Glomerular endothelial cell (primary cell): Measurements from ENCODE around the gene ST3GAL4. TPM values are rescaled to one million over a fixed set of nuclear protein-coding genes. Genes with fewer than 3 reads are reported as not detected.

ENCODE experiments used
- DNase-seq: peaks from one replicate; pipeline ENCODE4 v3.0.0-alpha.2; 2011; ENCODE audit warnings: low read depth, low spot score; ENCODE audit errors: extremely low read depth
- total RNA-seq: library from RNA; depleted of rRNA; stranded (reverse); fragments of >200 nt; gene quantifications from 2 replicates; pipeline ENCODE4 v1.2.3, GENCODE V29; 2015

Gene ST3GAL4
- total RNA-seq, 1 donor from 2014 or later, result 36.6 TPM

DNA sequence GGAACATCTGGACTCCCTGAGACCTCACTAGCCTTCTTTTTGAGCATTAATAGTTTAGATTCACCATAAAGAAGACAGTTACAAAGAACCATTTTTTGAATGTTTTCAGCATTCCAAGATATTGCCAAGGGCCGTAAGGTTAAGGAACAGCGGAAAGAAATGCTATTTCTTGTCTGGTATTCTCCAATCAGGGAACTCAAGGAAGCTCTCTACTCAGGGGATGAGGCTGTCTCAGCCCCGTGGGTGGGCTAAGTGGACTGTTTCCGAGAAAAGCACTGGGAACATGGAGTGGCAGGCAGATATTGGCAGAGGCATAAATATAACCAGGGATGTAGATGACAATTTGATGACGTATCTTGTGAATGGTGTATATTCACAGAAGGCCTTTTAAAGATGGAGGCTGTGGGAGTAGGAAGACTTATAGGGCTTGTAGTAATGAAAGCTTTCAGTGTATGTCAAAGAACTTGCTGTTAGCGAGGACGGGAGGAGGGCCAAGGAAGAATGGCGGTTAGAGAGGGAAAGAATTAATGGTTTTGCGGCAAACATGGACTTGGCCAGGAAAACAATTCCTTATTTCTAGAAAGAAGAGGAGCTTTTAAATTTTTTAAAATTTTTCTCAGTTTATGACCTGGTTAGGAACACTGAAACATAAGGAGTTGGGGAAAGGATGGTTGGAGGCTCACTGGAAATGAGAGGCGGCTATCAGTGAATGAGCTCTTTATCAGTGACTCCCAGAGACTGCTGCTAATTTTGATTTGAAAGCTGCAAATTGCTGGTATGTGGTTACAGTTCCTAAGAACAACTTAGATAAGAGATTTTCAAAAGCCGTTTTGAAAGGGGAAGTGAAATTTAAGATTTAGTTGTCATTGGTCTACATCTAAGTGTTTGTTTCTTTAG is 64.6 kb downstream of the ST3GAL4 start:
- DNase-seq, result no peak

DNA sequence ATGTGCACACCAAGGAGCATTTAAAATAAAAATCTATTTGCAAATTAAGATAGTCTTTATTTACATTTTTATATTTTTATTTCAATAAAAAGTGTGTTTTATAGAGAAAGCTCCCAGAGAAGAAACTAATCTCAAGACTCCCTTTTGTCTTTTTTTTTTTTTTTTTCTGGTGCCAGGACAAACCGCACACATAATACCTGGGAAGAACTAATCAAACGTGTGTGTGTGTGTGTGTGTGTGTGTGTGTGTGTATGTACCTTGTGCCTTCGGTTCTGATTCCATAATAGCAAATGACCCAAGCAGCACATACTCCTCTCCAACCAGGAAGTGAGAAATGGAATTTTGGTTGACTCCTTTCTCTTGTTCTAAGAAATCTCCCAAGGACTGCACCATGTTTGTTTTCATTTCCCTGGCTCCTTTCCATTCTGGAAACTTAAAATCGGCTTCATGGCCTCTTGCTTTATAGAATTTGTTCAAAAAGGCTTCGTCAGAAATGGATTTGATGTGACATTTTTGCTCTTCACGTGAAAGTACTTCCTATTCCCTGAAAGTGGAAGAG is 65.3 kb downstream of the ST3GAL4 start:
- no peak for DNase-seq

DNA sequence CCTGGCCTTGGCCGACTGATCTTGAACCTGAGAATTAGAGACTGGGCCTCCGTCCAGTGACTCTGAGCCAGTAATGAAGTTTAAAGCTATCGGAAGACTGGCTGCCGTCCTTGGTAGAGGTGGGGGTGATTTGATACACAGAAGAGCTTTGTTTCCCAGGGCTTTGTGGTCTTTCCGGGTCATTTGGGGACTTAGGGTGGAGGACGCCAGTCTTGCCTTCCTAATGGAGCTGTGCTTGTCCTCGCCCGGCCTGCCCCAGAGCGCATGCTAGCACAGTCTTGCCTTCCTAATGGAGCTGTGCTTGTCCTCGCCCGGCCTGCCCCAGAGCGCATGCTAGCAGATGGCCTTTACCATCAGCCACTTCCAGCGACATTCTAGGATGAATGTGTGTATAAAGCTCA is 65.8 kb downstream of the ST3GAL4 start:
- no peak for DNase-seq

DNA sequence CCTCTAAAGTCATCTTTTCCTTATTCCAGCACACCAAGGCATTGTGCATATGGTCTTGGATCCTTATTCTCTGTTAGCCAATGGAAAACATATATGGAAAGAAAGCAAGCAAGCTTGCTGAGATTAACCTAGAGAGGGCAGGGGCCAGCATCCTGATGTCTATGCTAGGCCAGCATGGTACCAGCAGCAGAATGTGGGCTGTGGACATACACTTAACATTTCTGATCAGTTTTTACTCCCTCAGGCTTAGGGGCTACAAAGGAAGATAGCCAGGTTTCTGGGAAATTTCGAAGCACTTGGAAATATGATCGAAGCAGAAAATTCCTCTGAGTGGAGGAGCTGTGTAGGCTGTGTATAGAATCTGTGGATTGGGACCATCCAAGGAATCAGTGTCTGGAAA is 67.0 kb downstream of the ST3GAL4 start:
- no peak for DNase-seq

DNA sequence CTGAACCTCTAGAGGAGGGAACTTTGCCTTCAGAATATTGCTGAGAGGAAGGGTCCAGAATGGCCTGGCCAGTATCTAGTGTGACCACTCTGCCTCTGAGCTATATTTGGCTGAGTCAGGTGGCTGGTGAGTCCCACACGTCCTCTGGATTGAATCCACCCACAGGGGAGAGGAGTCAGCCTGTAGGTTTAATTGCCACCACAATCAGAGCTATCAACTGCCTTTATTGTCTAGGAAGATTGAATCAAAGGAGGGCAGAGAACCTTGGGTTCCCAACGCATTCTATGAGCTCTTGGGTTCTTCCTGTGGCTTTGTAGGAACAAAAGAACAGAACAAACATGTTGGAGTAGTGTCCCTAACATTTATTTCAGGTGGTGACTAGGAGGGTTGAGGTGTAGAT is 67.7 kb downstream of the ST3GAL4 start:
- no peak for DNase-seq

DNA sequence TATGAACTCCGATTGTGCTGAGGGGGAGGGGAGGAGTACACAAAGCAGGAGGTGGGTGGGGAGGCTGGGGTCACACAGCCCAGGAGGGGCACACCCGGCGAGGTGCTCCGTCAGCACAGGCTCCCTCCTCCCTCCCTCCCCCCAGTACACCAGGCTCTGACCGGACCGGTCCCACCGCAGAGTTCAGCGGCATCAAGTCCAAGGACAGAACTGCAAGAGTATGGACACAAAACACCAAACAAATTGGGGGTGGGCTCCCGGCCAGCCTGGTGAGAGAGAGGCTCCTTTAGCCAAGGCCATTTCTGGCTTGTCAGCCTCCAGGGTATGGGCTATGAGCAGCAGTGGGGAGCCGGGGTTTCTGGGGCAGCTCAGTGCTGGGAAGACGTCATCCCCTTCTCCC is 68.3 kb downstream of the ST3GAL4 start:
- DNase-seq, result no peak

DNA sequence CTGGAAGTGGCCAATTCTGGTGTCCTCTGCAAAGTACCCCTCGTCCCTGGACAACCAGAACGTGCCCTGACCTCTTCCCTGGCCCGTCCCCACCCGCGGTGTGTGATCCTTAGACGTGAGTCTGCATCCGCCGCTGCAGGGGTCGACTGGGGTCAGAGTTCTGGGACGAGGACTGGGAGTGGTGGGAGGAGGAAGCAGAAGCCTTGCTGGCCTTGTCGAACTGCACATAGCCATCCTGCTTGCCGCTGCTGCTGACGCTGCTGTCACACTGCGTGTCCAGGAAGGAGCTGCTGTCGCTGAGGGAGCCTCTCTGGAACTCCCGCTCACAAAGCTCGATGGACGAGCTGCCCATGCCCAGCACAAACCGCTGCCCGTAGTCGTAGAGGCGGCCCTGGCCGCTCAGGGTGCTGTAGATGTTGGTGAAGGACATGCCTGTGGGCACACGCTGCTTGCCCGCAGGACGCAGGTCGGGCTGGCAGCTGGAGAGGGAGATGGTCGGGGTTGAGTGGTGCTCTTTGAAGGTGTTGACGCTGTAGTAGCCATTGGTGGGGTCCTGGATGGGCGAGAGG is 69.1 kb downstream of the ST3GAL4 start:
- DNase-seq, result no peak

DNA sequence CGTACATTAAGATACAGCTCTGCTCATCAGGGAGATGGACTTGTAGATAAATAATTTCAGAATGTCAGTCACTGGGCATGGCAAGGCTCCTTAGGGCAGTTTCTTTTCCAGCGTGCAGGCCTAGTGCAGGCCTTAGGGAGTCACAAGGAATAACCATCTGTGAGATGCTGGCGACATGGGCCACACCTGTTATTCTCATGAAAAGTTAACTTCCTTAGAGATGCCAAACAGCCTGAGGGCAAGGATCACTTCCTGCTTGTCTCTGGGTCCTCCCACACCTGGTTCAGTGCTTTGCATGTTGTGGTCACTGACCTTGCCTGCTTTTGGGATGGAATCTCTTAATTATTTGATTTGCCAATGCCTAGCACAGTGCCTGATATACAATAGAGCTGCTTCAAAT is 70.6 kb downstream of the ST3GAL4 start:
- no peak for DNase-seq

- DNase-seq, result no peak
Observed at GRCh38 chr11:126426820-126427749, 71.6 kb downstream of the ST3GAL4 start.

- no peak for DNase-seq
Observed at GRCh38 chr11:126430581-126431335, 75.3 kb downstream of the ST3GAL4 start.

DNA sequence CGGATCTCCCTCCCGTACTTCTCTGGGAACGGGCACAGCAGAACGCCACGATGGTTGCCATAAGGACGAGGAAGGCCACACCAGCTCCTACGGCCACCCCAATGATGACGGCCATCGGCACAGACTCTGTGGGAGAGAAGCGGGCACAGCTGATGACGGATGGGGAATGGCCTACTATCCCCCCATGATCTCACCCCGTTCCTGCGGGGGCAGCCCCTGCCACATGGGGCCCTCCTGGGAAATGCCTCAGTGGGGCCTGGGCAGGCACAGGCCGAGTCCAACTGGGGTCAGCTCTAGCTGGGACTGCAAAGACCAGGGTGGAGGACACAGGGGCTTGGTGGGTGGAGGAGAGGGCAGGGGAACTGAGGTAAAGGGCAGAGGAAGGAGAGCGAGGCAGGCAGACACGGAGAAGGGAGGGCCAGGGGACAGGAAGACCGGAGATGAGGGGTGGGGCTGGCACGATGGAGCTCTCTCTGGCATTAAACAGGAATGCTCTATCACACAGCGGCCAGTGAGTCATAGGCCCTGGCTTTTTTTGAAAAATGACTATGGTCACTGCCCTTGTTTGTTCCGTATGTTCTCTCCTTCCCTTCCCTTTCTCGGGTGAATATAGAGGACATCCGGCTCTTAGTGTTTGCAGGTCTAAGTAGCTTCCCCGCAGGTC is 76.0 kb downstream of the ST3GAL4 start:
- DNase-seq, result peak; percentile 33

- DNase-seq, result no peak
Observed at GRCh38 chr11:126432065-126432461, 76.6 kb downstream of the ST3GAL4 start.

GRCh38 chr11:126432525-126432924 is 77.0 kb downstream of the ST3GAL4 start:
- DNase-seq, result no peak

DNA sequence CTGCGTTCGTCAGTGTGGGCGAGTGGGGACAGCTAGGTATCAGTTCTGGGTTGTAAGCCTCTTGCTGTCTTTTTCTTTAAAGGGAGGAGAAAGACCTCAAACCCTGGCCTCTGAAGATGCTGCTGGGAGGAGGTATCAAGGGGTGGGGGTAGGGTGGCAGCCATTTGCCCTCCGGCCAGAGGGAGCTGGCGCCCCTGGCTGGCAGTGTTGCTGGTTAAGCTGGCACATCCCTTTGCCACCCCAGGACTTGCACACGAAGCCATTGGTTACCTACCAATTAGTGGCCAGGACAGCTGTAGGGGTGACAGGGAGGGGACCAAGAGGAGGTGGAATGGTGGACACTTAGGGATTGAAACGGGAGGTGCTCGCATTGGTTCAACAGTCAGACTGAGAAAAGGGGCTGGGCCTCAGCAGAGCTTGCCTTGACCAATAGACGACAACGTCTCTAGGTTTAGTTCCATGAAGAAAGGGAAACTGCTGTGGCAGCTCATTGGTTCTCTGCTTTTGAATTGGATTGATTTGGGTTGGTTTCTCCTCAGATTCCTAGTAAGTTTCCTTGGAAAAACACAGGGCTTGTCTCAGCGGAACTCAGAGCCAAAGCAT is 77.9 kb downstream of the ST3GAL4 start:
- no peak for DNase-seq

DNA sequence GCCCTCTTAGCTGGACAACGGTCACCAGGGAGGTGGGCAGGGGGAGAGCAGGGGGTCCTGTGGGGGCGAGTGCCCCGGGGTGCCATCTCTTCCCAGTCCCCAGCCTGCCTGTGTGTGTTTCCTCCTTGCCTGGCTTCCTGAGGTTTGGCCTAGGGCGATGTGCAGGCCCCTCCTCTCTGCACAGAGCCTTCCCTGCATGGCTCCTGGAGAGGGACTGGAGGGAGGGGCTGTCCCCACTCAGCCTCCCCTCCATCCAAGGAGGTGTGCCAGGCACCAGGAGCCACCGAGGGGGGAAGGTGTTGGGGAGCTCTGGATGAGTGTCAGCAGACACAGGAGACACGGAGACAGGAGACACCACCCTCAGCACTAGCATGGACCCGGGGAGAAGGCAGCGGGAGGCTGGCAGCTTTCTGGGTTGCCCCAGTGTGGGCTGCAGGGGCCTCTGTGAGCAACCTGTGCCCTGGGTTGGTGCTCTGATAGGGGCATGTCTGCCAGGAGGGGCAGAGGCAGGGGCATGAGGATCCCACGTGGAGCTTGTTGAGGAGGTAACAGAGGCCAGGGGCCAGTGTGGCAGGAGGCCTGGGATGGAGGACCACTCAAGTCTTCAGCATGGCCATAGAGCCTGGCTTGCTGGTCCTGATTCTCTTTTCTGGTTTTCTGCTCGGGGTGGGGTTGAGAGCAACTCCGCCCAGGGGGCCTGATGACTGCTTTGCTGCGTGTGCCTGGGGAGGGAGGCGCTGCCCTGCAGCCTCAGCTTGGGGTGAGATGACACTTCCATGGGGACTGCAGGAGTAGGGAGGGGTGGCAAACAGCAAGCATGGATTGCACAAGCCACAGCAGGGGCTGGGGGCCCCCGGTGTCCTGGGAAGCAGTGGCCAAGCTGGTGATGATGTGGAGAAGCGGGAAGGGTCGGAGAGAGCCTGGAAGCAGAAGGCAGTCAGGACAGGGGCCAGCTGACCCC is 78.8 kb downstream of the ST3GAL4 start:
- DNase-seq, result no peak

GRCh38 chr11:126434950-126435335 is 79.5 kb downstream of the ST3GAL4 start:
- DNase-seq, result no peak

- no peak for DNase-seq
Observed at GRCh38 chr11:126436209-126436755, 80.8 kb downstream of the ST3GAL4 start.

DNA sequence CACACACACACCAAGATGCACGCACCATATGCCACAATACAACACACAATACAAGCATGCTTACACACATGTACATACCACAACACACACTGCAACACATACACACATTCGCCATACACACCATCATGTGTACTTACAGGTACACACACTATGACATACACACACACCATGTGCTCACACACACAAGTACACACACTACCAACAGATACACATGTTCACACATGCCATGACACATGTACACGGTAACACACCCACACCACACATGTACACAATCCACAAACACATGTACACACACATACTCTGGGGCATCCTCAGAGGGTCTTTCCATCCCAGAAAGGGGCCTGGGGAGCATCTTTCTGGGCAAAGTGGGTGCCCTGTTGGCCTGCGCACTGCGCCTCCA is 82.2 kb downstream of the ST3GAL4 start:
- no peak for DNase-seq
